Epithelial cell of proximal tubule (primary cell): ENCODE measurements around the gene TMEM120A. TPM values are rescaled to one million over a fixed set of nuclear protein-coding genes. Genes with fewer than 3 reads are reported as not detected.
"Not testable (repeated sequence)": the region's sequence is repeated elsewhere in the genome, so short reads cannot be mapped to it uniquely, and the experiment has no call there.

Source experiments
- DNase-seq: peaks from one replicate; pipeline ENCODE4 v3.0.0-alpha.2; 2011; ENCODE audit warnings: low read depth
- H3K4me3 ChIP-seq: 2 replicates; pipeline ENCODE4 v1.5.1; 2011; ENCODE audit warnings: low read depth, mild to moderate bottlenecking, low read length
- total RNA-seq: library from RNA; depleted of rRNA; stranded (reverse); fragments of >200 nt; gene quantifications from 2 replicates; pipeline ENCODE4 v1.2.3, GENCODE V29; 2015
- TF ChIP-seq, protein P1 (sequence below): conservative IDR thresholded peaks from 2 replicates; pipeline ENCODE4 v1.5.1; 2012; ENCODE audit warnings: low read depth, mild to moderate bottlenecking, low read length

Gene TMEM120A
- total RNA-seq: 7.6 and 13.6 TPM in 2 replicates

DNA sequence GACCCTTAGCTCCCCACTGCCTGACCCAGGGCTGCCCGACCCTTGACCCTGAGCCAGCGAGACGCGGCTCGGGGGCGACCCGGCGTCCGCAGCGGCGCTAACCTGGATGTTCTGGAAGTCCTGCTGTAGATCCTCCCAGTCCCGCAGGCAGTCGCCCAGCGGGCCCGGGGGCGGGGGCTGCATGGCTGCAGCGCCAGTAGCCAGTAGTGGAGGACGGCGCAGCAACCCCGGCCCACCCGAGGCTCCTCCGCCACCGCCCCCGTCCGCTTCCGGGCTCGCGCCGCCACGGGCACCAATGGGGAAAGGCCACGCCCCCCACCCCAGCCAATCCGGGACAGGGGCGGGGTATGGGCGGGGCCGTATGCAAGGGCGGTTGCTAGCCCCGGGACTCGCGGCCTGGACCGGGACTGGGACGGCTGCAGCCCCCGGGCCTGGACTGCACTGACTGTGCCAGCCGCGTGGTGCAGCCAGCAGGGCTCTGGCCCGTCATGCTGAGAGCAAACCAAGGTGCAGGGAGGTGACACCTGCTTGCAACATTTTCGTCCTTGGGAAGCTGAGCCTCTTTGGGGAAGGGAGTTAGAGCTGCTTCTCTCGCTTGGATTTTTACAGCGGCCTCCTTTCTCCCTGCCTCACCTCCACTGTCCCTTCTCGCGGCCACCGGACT, at the start of gene TMEM120A:
Gene TMEM120A, minus strand, starts transcription at position 208 of the 664 bp plus-strand sequence. Its CDS starts 25 bp downstream, at position 183.
- TF ChIP-seq, protein P1, sequence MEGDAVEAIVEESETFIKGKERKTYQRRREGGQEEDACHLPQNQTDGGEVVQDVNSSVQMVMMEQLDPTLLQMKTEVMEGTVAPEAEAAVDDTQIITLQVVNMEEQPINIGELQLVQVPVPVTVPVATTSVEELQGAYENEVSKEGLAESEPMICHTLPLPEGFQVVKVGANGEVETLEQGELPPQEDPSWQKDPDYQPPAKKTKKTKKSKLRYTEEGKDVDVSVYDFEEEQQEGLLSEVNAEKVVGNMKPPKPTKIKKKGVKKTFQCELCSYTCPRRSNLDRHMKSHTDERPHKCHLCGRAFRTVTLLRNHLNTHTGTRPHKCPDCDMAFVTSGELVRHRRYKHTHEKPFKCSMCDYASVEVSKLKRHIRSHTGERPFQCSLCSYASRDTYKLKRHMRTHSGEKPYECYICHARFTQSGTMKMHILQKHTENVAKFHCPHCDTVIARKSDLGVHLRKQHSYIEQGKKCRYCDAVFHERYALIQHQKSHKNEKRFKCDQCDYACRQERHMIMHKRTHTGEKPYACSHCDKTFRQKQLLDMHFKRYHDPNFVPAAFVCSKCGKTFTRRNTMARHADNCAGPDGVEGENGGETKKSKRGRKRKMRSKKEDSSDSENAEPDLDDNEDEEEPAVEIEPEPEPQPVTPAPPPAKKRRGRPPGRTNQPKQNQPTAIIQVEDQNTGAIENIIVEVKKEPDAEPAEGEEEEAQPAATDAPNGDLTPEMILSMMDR: peak; percentile 8
- no peak for DNase-seq
- H3K4me3 ChIP-seq: peak within 1 kb of the TSS; percentile 97

GRCh38 chr7:76040126-76040525, 45.7 kb upstream of the TMEM120A start:
- H3K4me3 ChIP-seq: no peak overlapping the region
- no peak for DNase-seq
- TF ChIP-seq, protein P1: no peak

DNA sequence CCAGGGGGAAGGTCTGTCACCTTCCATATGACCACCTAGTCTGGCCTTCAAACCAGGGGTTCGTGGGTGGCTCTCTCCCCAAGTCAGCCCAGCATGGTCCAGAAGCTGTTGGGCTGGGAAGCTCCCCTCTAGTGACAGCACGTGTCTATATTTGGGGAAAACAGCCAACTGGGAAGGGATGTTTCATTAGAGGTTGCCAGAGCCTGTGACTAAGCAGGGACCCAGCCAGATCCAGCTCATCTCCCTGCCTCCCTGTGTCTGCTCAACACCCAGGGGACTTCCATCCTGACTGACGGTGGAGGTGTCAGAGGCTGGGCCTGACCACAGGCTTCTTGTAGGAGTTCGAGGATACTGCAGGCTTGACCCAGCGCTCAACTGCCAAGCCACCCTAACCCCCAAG, 42.9 kb upstream of the TMEM120A start:
- DNase-seq: no peak
- no peak overlapping the region for H3K4me3 ChIP-seq
- TF ChIP-seq, protein P1: no peak

GRCh38 chr7:76031964-76032363, 37.6 kb upstream of the TMEM120A start:
- no peak overlapping the region for H3K4me3 ChIP-seq
- TF ChIP-seq, protein P1: no peak
- DNase-seq: no peak

DNA sequence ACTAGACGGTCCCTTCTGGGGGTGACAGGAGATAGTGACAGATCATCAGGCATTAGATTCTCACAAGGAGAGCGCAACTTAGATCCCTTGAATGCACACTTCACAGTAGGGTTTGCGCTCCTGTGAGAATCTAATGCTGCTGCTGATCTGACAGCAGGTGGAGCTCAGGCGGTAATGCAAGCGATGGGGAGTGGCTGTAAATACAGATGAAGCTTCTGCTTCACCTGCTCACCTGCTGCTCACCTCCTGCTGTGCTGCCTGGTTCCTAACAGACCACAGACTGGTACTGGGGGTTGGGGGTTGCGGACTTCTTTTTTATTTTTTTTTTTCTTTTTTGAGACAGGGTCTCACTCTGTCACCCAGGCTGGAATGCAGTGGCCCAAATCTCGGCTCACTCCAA, 35.3 kb upstream of the TMEM120A start:
- not testable (repeated sequence) for H3K4me3 ChIP-seq, DNase-seq

DNA sequence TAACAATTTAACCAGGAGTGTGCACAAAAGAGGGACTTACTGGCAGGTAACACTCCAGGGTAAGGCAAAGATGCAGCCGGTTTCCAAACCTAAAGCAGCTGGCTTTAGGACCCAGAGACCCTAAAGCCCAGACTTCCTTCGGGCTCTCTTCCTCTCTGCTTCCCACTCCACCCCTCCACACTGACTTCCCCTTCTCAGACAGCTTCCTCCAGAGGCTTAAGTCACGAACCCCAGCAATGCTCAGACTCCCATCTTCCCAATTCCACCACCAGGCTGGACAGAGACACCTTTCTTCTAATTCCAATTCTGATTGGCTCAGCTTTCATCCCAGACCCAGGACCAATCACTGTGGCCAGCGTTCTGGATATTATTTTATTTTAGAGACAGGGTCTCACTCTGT, 28.6 kb upstream of the TMEM120A start:
- H3K4me3 ChIP-seq: no peak overlapping the region
- TF ChIP-seq, protein P1: no peak
- DNase-seq: no peak

- H3K4me3 ChIP-seq: no peak overlapping the region
- TF ChIP-seq, protein P1: no peak
- no peak for DNase-seq
These were observed 27.8 kb upstream of the TMEM120A start for GRCh38 chr7:76022026-76022780.
